HUES6 (cell line): Measurements from ENCODE around the gene HECTD1.
"Not testable (repeated sequence)": the region's sequence is repeated elsewhere in the genome, so short reads cannot be mapped to it uniquely, and the experiment has no call there.

Experiments used
- H3K27ac ChIP-seq: 2 replicates; pipeline ENCODE4 v1.7.0; 2013; ENCODE audit warnings: low read depth, mild to moderate bottlenecking, low read length, inconsistent platforms
- H3K27me3 ChIP-seq: 2 replicates; pipeline ENCODE4 v1.6.1; 2013; ENCODE audit warnings: low read length; ENCODE audit not compliant: control insufficient read depth, insufficient read depth
- H3K36me3 ChIP-seq: 2 replicates; pipeline ENCODE4 v1.6.1; 2013; ENCODE audit warnings: low read length; ENCODE audit not compliant: control insufficient read depth, insufficient read depth
- H3K4me1 ChIP-seq: 2 replicates; pipeline ENCODE4 v1.6.1; 2013; ENCODE audit warnings: low read length; ENCODE audit not compliant: control insufficient read depth, insufficient read depth
- H3K4me3 ChIP-seq: 2 replicates; pipeline ENCODE4 v1.5.1; 2013; ENCODE audit warnings: low read depth, low read length
- H3K9ac ChIP-seq: one replicate; pipeline ENCODE4 v1.6.1; 2013; ENCODE audit warnings: mild to moderate bottlenecking, low read length
- H3K9me3 ChIP-seq: 2 replicates; pipeline ENCODE4 v1.6.1; 2013; ENCODE audit warnings: low read depth, low read length; ENCODE audit not compliant: control insufficient read depth, insufficient read depth

Gene HECTD1

DNA sequence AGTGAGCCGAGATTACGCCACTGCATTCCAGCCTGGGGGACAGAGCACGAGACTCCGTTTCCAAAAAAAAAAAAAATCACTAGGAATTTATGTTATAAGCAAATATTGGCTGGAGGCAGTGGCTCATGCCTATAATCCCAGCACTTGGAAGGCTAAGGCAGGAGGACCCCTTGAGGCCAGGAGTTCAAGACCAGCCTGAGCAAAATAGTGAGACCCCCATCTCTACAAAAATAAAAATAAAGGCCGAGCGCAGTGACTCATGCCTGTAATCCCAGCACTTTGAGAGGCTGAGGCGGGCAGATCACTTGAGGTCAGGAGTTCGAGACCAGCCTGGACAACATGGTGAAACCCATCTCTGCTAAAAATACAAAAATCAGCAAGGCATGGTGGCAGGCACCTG, 144.7 kb downstream of the HECTD1 start:
- not testable (repeated sequence) for H3K9me3 ChIP-seq, H3K4me3 ChIP-seq, H3K27ac ChIP-seq, H3K9ac ChIP-seq, H3K27me3 ChIP-seq, H3K36me3 ChIP-seq
- H3K4me1 ChIP-seq = peaks cover 20% of the 10 kb centered on the region

DNA sequence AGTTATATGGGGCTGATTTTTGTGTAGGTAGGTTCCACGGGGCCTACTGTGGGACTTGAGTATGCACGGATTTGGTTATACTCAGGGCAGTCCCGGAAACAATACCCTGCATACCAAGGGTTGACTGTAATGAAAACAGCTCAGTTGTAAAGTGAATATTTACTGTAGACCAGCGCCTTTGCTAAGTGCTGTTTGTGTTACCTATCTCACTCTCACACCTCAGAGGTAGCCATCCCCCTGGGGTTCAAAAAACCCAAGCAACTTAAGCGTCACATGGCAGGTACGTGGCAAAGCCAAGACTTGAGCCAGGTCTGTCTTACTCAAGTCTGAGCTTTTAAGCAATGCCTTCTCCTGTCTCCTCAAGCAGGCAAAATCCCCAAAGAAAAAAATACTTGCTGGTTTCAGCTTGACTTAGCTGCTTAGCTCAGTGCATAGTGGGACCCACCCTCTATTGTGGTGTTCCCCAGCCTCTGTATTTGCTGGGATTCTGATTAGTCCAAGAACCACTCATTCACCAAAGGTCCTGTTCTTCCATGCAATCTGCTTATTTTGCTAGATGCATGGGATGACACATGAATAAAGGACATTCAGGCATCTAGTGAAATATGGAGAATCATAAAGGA, 147.2 kb downstream of the HECTD1 start:
- no peak overlapping the region for H3K4me3 ChIP-seq
- H3K4me1 ChIP-seq = peaks cover 20% of the 10 kb centered on the region
- H3K9ac ChIP-seq = peak overlapping the region; percentile 29
- H3K27ac ChIP-seq = peak overlapping the region; percentile 27; the same call in 1 of the 2 replicates
- no peaks in the 10 kb centered on the region for H3K27me3 ChIP-seq
- no peaks in the 10 kb centered on the region for H3K9me3 ChIP-seq
- H3K36me3 ChIP-seq = no peaks in the 10 kb centered on the region

DNA sequence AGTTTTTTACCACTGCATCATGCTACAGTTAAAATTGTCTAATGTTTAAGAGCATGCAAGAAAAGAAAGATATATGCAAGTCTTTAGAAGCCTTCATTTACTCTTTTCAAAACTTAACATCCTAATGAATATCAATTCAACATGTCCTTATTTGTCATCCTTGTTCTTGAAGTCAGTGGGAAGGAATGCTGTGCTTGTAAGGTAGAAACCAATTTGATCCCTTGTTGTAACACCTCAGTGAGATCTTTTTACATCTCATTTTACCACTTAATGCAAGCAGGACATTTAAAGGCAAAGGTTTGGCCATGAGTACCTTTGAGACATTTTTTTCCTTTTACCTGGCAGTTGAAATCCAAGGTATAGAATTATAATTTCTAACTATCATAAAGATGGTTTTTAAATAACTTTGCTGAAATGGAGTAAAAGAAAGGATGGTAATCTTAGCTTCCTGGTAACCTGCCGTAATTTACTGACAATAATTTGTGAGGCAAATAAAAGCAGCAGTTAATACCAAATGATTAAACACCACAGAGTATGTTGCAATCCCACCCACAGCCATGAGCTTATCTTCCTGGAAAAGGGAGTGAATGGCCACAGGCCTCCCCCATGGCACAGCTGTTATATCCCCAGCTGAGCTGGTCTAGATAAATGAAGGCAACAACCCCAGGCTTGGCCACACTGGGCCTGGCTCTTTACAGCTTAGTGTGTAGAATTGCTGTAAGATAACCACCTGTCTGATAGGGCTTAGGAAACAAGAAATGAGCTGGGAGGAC, 148.3 kb downstream of the HECTD1 start:
- Histone ChIP-seq H3K27ac (peak overlapping the region; percentile 37; the same call in 1 of the 2 replicates), H3K4me1 (peaks cover 20% of the 10 kb centered on the region), H3K36me3 (no peaks in the 10 kb centered on the region), H3K9ac (peak overlapping the region; percentile 43), H3K4me3 (no peak overlapping the region), H3K27me3 (no peaks in the 10 kb centered on the region), H3K9me3 (no peaks in the 10 kb centered on the region)

DNA sequence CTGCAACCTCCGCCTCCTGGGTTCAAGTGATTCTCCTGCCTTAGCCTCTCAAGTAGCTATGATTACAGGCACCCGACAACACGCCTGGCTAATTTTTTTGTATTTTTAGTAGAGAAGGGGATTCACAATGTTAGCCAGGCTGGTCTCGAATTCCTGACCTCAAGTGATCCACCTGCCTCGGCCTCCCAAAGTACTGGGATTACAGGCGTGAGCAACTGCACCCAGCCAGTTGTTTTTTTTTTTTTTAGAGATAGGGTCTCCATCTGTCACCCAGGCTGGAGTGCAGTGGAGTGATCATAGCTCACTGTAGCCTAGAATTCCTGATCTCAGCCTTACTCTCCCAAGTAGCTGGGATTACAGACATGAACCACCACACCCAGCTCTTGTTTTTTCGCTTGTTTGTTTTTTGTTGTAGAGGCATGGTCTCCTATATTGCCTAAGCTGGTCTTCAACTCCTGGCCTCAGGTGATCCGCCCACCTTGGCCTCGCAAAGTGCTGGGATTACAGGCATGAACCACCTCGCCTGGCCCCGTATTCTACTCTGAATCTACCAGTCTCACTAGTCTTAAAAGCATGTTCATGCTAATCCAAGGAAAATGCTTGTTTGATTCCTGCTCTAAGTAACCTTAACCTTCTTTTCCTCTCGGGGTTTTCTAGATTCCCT, 149.8 kb downstream of the HECTD1 start:
- no peak overlapping the region for H3K9ac ChIP-seq
- no peak overlapping the region for H3K27ac ChIP-seq
- peaks cover 20% of the 10 kb centered on the region for H3K4me1 ChIP-seq
- H3K4me3 ChIP-seq = no peak overlapping the region
- H3K9me3 ChIP-seq = no peaks in the 10 kb centered on the region
- H3K36me3 ChIP-seq = no peaks in the 10 kb centered on the region
- no peaks in the 10 kb centered on the region for H3K27me3 ChIP-seq

DNA sequence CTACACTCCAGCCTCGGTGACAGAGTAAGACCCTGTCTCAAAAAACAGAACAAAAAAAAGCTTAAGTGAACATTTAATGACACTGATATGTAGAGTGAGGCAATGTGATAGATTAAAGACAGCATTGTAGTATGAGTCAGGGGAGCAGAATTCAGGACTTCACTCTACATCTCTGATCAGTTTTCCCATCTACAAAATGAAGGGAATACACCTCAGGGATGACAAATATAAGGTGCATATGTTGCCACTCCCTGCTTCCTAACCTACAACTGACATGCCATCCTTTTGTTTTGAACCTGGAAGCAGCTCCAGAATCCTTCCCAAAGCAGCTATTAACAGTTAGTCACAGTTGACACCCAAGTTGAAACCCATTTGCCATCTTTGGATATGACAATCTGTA, 150.6 kb downstream of the HECTD1 start:
- Histone ChIP-seq H3K36me3 (no peaks in the 10 kb centered on the region), H3K4me3 (no peak overlapping the region), H3K27me3 (no peaks in the 10 kb centered on the region), H3K27ac (no peak overlapping the region), H3K9me3 (no peaks in the 10 kb centered on the region), H3K9ac (no peak overlapping the region), H3K4me1 (peaks cover 20% of the 10 kb centered on the region)

DNA sequence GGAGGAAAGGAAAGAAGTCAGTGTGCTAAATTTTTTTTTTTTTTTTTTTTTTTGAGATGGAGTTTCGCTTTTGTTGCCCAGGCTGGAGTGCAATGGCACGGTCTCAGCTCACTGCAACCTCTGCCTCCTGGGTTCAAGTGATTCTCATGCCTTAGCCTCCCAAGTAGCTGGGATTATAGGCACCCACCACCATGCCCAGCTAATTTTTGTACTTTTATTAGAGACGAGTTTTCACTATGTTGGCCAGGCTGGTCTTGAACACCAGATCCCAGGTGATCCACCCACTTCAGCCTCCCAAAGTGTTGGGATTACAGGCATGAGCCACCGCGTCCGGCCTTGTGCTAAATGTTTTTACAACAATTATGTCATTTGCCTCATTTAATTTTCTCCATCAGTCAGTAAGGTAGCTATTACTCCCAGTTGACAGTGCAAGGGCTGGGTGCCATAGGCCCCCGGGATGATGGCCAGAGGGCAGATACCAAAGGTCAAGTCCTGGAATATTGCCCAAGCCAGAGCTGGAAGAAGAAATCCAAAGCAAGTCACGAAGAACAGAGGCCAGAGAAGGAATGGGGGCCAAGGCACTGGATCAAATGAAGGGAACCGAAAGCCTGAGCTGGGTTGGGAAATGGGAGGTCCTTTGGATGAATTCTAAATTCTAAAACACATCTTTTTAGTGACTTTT, 154.5 kb downstream of the HECTD1 start:
- H3K9ac ChIP-seq, H3K4me3 ChIP-seq, H3K27ac ChIP-seq, H3K9me3 ChIP-seq, H3K4me1 ChIP-seq, H3K36me3 ChIP-seq, H3K27me3 ChIP-seq: not testable (repeated sequence)

DNA sequence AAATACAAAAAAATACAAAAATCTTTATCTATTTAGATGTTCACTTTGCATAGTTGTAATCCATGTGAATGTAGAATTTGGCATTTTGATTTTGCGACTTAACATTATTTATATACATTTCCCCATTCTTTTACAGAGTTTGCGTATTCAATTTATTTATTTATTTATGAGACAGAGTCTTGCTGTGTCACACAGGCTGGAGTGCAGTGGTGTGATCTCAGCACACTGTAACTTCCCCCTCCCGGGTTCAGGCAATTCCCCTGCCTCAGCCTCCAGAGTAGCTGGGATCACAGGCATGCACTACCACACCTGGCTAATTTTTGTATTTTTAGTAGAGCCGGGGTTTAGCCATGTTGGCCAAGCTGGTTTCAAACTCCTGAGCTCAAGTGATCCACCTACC, 156.1 kb downstream of the HECTD1 start:
- no peaks in the 10 kb centered on the region for H3K36me3 ChIP-seq
- H3K4me1 ChIP-seq = no peaks in the 10 kb centered on the region
- no peak overlapping the region for H3K27ac ChIP-seq
- H3K9me3 ChIP-seq = no peaks in the 10 kb centered on the region
- no peaks in the 10 kb centered on the region for H3K27me3 ChIP-seq
- H3K9ac ChIP-seq = no peak overlapping the region
- no peak overlapping the region for H3K4me3 ChIP-seq

DNA sequence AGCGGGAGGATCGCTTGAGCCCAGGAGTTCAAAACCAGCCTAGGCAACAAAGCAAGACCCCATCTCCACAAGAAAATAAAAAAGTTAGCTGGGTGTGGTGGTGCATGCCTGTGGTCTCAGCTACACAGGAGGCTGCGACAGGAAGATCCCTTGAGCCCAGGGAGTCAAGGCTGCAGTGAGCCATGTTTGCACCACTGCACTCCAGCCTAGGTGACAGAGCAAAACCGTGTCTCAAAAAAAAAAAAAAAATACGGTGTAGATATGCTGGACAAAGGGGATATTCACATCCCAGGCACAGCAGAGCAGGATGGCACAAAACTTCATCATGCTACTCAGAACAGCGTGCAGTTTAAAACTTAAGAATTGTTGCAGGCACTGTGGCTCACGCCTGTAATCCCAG, 156.6 kb downstream of the HECTD1 start:
- Histone ChIP-seq H3K27me3 (no peaks in the 10 kb centered on the region), H3K36me3 (no peaks in the 10 kb centered on the region), H3K4me1 (no peaks in the 10 kb centered on the region), H3K9me3 (no peaks in the 10 kb centered on the region), H3K4me3 (no peak overlapping the region), H3K9ac (no peak overlapping the region), H3K27ac (no peak overlapping the region)
